Nephron progenitor cell (in vitro differentiated cells): ENCODE data around the gene MEGF9.

Source experiments
- DNase-seq: peaks from one replicate; pipeline ENCODE4 v3.0.0; 2021
- H3K27ac Mint-ChIP-seq: 2 replicates; pipeline ENCODE4 v1.8.0; 2021; ENCODE audit warnings: mild to moderate bottlenecking, moderate library complexity, mixed read lengths
- H3K27me3 Mint-ChIP-seq: 2 replicates; pipeline ENCODE4 v1.8.0; 2021; ENCODE audit warnings: mild to moderate bottlenecking, low read depth, mixed read lengths; ENCODE audit not compliant: poor library complexity
- H3K36me3 Mint-ChIP-seq: 2 replicates; pipeline ENCODE4 v1.8.0; 2021; ENCODE audit warnings: low read depth, mixed read lengths
- H3K4me1 Mint-ChIP-seq: 2 replicates; pipeline ENCODE4 v1.8.0; 2021; ENCODE audit warnings: mixed read lengths
- H3K4me3 Mint-ChIP-seq: 2 replicates; pipeline ENCODE4 v1.8.0; 2021; ENCODE audit warnings: mild to moderate bottlenecking, moderate library complexity, mixed read lengths
- H3K9me3 Mint-ChIP-seq: 2 replicates; pipeline ENCODE4 v1.8.0; 2021; ENCODE audit warnings: mild to moderate bottlenecking, moderate library complexity, mixed read lengths
- CTCF ChIP-seq: fragments of 200-600 bp; sonication (generic); IDR thresholded peaks from 2 replicates; pipeline ENCODE4 v1.5.0; 2021; ENCODE audit warnings: antibody characterized with exemption

Gene MEGF9

GRCh38 chr9:120697448-120697847, 16.8 kb downstream of the MEGF9 start:
- Mint-ChIP-seq H3K27me3 (peaks cover 26% of the 10 kb centered on the region), H3K9me3 (no peaks in the 10 kb centered on the region), H3K27ac (no peak overlapping the region), H3K4me1 (peaks cover 4% of the 10 kb centered on the region), H3K4me3 (no peak overlapping the region), H3K36me3 (no peaks in the 10 kb centered on the region)
- no peak for TF ChIP-seq CTCF
- DNase-seq, result no peak

- no peak overlapping the region for H3K4me3 Mint-ChIP-seq
- no peaks in the 10 kb centered on the region for H3K36me3 Mint-ChIP-seq
- no peaks in the 10 kb centered on the region for H3K9me3 Mint-ChIP-seq
- no peak overlapping the region for H3K27ac Mint-ChIP-seq
- no peak for DNase-seq
- peaks cover 32% of the 10 kb centered on the region for H3K27me3 Mint-ChIP-seq
- TF ChIP-seq CTCF, result no peak
- H3K4me1 Mint-ChIP-seq, result peaks cover 4% of the 10 kb centered on the region
Observed at GRCh38 chr9:120696551-120697230, 17.6 kb downstream of the MEGF9 start.

GRCh38 chr9:120694559-120694958, 19.7 kb downstream of the MEGF9 start:
- Mint-ChIP-seq H3K4me3 (no peak overlapping the region), H3K27ac (no peak overlapping the region), H3K4me1 (peaks cover 4% of the 10 kb centered on the region), H3K27me3 (peaks cover 33% of the 10 kb centered on the region), H3K9me3 (no peaks in the 10 kb centered on the region), H3K36me3 (no peaks in the 10 kb centered on the region)
- no peak for DNase-seq
- TF ChIP-seq CTCF, result no peak

GRCh38 chr9:120693700-120694008, 20.6 kb downstream of the MEGF9 start:
- TF ChIP-seq CTCF, result no peak
- H3K36me3 Mint-ChIP-seq, result no peaks in the 10 kb centered on the region
- H3K9me3 Mint-ChIP-seq, result no peaks in the 10 kb centered on the region
- peaks cover 33% of the 10 kb centered on the region for H3K27me3 Mint-ChIP-seq
- no peak overlapping the region for H3K27ac Mint-ChIP-seq
- H3K4me1 Mint-ChIP-seq, result peaks cover 4% of the 10 kb centered on the region
- no peak overlapping the region for H3K4me3 Mint-ChIP-seq
- DNase-seq, result no peak

- Mint-ChIP-seq H3K9me3 (no peaks in the 10 kb centered on the region), H3K27ac (no peak overlapping the region), H3K4me1 (peaks cover 4% of the 10 kb centered on the region), H3K27me3 (peaks cover 33% of the 10 kb centered on the region), H3K4me3 (no peak overlapping the region), H3K36me3 (no peaks in the 10 kb centered on the region)
- no peak for DNase-seq
- no peak for TF ChIP-seq CTCF
Observed at GRCh38 chr9:120692901-120693699, 21.2 kb downstream of the MEGF9 start.

GRCh38 chr9:120690372-120690771, 23.9 kb downstream of the MEGF9 start:
- H3K4me3 Mint-ChIP-seq, result no peak overlapping the region
- H3K4me1 Mint-ChIP-seq, result no peaks in the 10 kb centered on the region
- peaks cover 3% of the 10 kb centered on the region for H3K36me3 Mint-ChIP-seq
- no peak for TF ChIP-seq CTCF
- peaks cover 28% of the 10 kb centered on the region for H3K27me3 Mint-ChIP-seq
- peaks cover 5% of the 10 kb centered on the region for H3K9me3 Mint-ChIP-seq
- no peak for DNase-seq
- no peak overlapping the region for H3K27ac Mint-ChIP-seq
